HG02885 (cell line): ENCODE results near the gene SERPINA1.

Source experiments
- ATAC-seq: cut with Tn5 transposase; IDR thresholded peaks from one replicate; pipeline ENCODE4 v1.9.1; 2021; ENCODE audit warnings: mild to moderate bottlenecking; ENCODE audit not compliant: unreplicated experiment, poor library complexity

The SERPINA1 gene

DNA sequence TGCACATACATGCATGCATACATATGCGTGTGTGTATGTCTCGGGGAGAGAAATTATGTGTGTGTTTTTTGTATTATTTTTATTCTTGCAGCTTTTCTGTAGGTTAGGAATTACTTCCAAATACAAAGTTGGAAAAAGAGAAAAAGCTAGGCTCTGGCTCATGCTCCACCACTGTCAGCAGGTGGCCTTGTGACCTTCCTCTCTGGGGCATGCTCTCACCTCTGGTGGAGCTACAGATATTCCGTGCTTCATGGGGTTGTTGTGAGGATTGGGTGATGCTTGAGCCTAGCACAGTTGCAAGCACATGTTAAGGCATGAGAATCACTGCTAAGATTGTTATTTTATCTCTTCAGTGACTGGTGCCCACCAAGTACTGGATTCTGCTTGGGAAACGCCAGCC lies 58.5 kb downstream of the SERPINA1 start:
- ATAC-seq: no peak

DNA sequence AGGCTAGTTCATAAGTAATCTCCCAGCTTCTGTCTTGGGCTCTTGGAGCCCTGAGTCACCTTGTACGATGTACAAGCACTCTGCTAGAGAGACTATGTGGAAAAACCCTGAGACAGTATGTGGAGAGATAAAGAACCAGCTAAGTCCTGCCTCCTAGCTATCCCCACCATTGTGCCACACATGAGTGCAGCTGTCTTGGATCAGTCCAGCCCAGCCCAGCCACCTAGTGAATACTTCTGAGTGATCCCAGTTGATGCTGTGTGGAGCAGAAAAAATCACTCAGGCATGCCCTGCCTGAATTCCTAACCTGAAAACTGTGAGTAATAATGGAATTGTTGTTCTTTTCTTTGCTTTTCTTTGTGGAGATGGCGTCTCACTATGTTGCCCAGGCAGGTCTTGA lies 60.2 kb downstream of the SERPINA1 start:
- no peak for ATAC-seq
